Stimulated activated CD4-positive, alpha-beta T cell treated with anti-CD3 and anti-CD28 coated beads, Interleukin-15, amount 100 ng/mL, for 1 hour (primary cell): Measurements from ENCODE around the gene EXD1.

Experiments
- DNase-seq, 2 donors: peaks; one replicate each; pipeline ENCODE4 v3.0.0-alpha.2; 2020; ENCODE audit warnings: low read depth in 1 of 2, low spot score in 1 of 2

The EXD1 gene

DNA sequence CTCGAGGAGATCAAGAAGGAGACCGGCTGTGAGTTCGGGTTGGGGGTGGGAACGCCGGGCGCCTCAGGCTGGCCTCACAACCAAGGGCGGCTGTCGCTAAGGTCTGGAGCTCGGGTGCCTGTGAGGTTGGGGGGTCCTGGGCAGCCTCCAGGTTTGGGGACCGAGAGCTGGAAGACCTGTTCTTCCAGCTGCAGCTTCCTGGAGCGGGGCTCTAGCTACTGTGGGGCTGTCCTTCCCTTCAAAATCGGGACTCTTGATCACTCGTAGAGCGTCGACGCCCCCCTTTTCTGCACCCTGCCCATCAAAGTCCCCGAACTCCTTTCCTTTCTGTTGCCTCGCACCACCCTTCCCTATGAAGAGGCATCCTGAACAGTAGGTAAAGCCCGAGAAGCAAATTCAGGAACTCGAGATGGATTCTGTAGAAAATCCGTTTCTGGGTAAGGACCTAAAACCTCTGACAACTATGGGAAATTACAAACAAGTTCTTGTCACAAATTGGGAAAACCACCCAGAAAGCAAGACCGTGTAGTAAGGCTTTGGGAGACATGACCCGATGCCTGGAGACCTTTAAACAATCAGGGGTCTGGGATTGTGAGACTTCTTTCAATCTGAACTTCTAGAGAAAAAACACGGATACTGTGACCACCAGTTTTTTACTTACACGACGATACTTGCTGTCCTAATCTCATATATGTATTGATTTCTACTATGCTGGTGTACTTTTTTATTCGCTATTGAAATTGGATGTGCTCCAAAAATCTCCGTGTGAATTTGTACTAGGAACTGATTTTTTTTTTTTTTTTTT is 1.1 kb upstream of the EXD1 start:
- DNase-seq = no peak

DNA sequence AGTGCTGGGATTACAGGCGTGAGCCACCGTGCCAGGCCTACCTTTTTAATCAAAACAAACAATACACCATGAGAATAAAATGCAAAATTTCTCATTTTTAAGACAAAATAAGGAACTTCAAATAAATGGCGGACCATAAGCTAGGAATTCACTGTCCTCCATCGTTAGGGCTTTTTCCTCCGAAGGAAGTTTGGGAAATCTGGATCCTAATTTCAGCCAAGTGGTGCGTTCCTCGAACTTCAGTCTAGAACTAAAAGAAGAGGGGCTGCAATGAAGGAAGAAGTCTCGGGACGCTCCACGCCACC is 260 bp downstream of the EXD1 start:
- DNase-seq = no peak

DNA sequence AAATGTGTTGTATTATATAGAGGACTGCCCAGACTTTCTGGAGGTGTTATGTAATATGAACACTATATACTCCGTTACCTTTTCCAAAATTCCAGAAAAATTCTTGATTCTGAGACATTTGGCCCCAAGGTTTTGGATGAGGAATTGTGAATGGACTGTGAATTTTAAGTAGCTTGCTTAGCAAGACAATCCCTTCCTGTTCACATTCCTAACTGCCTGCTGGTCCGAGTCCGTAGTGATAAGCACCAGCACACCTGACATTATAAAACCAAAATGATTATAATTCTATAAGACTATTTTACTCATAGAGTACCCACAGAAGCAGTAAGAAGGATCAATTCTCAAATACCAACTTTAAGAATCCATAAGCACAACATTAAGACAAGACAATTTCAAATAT is 11.2 kb downstream of the EXD1 start:
- no peak for DNase-seq

DNA sequence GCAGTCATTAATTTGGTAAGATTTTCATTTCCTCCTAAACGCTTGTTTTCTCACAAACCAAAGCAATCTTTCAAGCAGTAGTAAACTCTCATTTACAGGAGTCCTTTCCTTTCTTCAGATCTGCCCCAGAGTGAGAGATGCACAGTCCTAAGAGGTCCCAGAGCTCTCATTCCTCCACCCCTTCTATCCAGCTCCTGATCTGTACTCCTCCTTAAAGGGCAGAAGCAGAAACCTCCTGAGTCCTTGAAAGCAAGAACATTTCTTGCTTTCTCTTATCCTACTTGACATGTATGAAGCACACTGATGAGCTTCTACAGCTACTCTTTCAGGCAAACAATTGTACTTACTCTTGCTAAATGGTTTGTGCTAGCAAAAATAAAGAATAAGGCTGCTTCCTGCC is 11.7 kb downstream of the EXD1 start:
- DNase-seq = no peak

DNA sequence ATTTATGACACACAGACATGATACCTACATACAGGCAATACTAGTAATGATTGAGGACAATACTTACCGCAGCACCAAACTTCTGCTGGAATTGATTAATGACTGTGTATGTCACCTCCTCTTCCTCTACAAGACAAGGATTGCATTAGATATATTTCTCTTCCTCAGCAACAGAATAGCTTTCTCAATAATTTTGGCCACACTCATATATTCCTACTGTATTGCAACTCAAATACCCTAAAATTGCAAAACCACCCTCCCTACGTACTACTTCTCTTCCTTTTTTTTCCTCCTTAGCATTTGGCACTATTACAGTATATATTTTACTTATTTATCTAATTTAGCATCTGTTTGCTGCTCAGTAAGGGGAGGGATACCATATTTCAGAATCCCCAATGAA is 14.8 kb downstream of the EXD1 start:
- no peak for DNase-seq

DNA sequence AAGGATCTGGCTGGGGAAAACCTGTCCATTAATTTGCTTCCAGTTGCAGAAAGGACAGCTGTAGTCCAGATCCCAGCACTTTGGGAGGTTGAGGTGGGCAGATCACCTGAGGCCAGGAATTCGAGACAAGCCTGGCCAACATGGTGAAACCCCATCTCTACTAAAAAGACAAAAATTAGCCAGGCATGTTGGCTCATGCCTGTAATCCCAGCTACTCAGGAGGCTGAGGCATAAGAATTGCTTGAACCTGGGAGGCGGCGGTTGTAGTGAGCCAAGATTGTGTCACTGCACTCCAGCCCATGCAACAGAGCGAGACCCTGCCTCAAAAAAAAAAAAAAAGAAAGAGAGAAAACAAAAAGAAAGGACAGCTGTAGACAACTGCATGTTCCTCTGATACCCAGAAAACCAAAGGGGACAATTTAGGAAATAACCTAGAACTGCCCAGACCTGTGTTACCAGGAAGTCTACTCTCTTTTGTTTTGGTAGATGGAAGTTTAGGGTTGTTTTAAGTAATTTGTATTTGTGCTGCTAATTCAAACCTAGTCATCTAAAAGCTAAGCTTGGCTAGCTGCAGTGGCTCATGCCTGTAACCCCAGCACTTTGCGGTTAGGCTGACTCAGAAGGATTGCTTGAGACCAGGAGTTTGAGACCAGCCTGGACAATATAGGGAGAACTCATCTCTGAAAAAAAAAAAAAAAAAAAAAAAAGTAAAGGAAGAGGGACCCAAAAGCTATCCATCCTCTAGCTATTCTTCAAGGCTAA is 22.7 kb downstream of the EXD1 start:
- no peak for DNase-seq

DNA sequence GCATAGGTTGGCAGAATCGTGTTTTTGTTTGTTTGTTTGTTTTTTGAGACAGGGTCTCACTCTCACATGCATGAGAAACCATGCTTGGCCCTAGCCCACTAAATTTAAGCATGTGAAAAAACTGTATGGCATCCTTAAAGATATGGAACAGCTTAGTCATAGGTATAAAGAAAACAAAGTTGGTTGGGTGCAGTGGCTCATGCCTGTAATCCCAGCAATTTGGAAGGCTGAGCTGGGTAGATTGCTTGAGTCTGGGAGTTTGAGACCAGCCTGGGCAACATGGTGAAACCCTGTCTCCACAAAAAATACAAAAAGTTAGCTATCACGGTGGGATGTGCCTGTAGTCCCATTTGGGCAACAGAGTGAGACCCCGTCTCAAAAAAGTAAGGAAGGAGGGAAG is 25.2 kb downstream of the EXD1 start:
- no peak for DNase-seq

DNA sequence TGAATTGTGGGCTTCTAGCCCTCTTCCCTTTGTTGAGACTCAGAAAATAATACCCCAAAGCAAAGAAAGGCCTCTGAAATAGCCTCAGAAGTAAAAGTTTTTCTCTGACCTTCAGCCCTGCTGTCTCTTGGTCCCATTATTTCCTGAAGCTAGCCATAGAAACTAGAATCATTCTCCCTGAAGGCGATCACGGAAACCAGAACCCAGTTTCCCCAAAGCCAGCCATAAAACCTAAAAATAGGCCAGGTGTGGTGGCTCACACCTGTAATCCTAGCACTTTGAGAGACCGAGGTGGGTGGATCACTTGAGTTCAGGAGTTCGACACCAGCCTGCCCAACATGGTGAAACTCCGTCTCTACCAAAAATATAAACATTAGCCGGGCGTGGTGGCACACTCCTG is 27.2 kb downstream of the EXD1 start:
- no peak for DNase-seq

DNA sequence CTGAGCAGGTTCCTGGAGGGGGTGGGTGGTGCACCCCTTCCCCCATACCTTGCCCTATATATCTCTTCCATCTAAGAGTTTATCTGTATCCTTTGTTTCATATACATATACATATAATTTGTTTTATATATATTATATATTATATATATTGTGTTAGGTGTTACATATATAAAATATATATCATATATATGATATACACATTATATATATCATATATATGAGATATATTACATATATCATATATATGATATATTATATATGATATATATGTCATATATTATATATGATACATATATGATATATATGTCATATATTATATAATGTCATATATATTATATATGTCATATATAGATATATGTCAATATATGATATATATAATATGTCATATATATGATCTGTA is 31.1 kb downstream of the EXD1 start:
- no peak for DNase-seq

DNA sequence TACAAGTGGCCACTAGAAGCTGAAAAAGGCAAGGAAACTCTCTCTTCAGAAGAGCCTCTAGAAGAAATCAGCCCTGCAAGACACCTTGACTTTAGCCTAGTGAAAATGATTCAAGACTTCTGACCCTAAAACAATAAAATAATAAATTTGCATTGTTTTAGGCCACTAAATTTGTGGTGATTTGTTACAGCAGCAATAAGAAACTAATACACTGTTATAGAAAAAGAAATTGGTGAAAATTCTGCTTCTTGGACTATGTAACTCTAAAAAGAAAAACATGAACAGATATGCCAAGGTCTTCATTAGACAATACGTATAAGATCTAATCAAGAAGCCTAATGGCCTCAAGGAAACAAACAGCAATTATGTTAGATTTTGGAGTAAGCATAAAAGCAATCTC is 36.1 kb downstream of the EXD1 start:
- DNase-seq = no peak

DNA sequence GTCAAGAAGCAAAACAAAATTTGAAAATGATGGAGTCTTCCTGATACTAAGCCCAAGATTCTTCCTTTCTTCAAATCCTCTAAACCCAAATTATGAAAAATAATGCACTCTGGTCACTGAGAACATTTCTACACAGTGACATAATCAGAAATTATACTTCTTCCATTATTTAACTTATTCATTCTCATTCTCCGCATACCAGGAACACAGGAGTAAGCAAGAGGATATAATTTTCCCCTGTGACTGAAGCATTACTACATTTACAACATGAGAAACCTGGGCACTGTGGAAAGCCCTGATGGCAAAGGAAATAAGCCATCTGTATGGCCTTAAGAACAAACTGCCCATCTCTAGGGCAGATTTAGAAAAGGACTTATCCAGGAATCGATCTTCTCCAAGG is 47.0 kb downstream of the EXD1 start:
- no peak for DNase-seq

DNA sequence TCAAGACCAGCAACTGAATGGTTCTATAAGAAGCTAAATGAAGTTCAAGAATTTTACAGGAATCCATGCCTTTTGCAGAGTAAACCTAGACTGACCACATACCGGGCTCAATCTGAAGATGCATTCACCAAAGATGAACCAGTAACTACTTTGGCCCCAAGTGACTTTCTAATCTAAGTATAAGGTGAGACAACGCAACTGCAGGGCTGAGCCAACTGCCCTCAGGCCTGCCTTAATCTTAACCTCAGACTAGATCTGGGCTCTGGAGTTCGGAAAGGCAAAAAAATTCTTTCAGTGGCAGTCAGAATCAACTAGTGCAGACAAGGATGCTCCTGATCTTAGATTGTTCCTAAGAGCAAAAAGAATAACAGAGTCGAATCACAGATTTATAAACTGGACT is 48.3 kb downstream of the EXD1 start:
- no peak for DNase-seq

DNA sequence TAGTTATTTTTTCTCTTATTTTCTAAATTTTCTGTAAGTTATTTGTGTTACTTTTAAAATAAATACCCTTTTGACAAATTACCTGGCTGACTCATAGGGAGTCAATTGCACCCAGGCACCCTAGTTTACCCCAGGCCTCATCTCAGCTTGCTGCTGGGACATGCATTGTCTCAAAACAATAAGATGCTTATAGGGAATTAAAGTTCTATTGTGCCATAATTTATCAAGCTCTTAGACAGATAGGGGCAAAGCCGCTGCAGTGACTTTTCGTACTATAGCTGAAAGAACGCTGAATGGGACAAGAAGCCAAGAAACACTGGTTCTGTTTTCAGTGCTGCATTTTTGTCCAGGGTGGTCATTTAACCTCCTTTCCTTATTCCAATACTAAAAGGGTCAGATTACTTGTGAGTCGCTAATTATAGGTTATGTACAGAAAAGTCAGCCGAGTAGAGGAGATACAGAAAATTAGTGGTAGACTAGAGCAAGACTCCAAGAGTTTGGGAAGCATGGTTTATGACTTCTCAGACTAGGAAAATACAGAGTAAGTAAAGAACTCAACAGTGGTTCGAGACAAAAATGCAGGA is 50.3 kb downstream of the EXD1 start:
- DNase-seq = no peak

DNA sequence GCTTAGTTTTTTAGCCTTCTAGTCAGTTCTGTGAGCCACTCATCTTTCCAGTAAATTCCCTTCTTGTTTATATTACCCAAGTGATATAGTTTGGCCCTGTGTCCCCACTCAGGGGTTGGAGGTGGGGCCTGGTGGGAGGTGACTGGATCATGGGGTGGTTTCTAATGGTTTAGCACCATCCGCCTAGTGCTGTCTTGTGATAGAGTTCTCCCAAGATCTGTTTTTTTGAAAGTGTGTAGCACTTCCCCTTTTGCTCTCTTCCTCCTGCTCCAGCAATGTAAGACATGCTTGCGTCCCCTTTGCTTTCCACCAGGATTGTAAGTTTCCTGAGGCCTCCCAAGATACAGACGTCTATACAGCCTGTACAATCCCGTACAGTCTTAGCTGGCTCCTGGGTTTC is 60.8 kb downstream of the EXD1 start:
- no peak for DNase-seq

DNA sequence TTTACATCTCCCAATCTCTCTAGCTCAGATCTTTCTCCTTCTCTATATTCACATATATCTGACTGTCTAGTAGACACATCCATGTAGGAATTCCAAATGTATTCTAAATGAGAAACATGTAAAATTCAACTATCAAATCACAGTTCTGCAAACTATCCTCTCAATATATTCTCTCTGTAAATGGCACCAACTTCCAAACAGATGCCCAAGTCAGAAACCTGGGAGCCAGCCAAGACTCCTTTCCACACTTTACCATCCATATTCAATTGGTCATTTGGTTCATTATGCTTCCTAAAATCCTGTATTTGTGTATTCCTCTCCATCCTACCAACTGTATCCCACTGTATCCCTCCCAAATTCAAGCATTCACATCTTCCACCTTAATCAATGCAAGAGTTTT is 61.5 kb downstream of the EXD1 start:
- DNase-seq = no peak

DNA sequence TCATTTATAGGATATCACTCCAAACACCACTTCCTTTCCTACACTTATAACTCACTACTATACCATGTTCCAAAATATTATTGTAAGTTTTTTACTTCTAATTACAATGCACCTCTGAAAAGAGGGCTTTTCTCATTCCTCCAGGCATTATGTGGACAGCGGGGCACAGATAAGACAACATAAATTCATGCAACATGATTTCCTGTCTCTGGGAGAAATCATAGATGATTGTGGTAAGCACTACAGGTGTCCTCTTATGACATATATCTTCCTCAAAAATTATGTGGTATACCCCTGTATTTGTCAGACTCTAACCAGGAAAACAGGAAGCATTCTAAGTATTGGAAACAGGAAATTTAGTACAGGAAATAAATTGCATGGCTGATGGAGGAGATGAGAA is 68.8 kb downstream of the EXD1 start:
- no peak for DNase-seq

DNA sequence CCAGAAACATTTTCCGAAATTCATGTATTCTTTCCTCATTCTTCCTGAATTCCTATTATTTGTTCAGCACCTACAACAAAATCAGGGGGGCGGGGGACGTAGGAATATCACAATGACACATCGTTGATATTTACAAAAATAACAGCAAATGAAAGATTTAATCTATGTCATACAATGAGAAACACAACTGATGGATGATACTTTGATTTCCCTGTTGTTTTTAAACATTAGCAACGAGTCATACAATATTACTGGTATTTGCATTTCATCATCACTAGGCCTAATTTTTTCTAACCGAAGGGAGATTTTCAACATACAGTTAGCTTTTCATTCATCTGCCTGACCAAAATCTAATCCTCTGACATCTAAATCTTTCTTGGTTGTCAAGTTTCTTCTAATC is 69.2 kb downstream of the EXD1 start:
- DNase-seq = no peak

DNA sequence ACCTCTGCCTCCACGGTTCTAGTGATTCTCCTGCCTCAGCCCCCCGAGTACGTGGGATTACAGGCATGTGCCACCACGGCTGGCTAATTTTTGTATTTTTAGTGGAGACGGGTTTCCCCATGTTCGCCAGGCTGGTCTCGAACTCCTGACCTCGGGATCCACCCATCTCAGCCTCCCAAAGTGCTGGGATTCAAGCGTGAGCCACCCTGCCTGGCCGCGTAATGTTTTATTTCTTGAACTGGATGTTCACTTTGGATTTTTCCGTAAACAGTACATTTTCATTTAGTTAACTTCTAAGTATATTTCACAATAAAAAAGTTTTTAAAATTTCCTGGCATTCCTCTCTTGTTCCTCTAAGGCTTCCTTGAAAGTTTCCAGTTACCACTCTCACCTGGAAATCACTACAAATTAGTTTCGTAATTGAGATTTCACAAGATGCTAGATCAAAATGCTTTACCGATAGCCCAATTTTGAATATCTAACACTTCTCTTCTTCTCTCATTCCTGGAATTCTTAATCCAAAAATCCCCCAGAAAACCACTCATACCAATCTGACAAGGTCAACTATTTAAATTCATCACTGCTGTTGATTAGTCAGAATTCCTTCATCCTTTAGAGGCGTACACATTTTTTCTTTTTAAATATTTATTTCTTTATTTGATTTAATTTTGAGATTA is 69.8 kb downstream of the EXD1 start:
- DNase-seq = no peak

DNA sequence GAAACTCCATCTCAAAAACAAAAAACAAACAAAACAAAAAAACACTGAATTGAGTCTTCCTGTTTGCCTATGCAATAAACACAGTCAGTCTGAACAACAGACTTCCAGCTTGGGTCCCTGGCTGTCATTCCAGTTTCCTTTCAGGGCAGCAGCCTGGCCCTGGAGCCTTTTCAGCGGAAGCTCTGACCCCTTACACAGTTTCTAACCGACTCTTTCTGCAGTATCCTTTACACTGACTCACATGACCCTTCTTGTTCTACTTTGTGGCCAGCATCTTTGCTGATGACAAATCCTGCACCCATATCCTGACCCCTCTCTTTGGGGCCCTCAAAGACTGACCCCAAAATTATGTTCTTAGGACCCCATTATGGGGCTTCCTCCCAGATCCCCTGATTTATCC is 76.1 kb downstream of the EXD1 start:
- no peak for DNase-seq

DNA sequence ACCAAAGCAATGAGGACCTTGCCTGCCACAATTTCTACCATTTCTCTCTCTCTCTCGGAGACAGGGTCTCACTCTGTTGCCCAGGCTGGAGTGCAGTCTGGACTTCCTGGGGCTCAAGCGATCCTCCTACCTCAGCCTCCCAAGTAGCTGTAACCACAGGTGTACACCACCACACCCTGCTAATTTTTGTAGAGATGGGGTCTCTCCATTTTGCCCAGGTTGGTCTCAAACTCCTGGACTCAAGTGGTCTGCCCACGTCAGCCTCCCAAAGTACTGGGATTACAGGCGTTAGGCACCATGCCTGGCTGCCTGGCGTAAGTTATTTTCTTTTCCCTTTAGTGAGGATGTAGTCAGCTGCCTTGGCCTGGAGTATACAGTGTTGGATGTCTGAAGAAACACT is 76.8 kb downstream of the EXD1 start:
- DNase-seq = no peak

DNA sequence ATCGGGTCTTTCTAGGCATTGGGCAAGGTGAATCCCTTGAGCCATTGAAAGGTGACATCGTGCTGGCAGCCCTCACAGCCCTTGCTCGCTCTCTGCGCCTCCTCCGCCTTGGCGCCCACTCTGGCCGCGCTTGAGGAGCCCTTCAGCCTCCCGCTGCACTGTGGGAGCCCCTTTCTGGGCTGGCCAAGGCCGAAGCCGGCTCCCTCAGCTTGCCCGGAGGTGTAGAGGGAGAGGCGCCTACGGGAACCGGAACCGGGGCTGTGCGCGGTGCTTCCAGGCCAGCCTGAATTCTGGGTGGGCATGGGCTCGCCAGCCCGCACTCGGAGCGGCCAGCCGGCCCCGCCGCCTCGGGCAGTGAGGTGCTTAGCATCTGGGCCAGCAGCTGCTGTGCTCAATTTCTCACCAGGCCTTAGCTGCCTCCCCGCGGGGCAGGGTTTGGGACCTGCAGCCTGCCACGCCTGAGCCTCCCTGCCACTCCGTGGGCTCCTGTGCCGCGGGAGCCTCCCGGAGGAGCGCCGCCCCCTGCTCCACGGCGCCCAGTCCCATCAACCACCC is 79.0 kb downstream of the EXD1 start:
- no peak for DNase-seq

DNA sequence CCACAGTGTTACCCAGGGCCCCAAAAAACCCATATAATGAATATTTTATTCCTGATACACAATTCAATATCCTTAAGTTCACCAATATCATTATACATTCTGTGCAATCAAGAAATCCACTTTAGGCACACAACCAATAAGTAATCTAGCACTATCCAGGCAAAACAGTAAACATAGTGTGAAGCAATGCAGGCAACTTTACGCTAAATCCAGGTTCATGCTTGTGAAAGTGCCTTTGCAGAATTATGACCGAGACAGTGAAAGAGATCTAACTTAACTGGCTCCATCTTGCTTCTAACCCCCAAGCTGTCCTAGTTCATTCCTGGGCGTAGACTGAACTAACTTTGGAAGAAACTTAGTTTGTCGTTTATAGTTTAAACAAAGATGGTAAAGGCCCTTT is 80.3 kb downstream of the EXD1 start:
- DNase-seq = no peak
